T-cell (primary cell): ENCODE results near the gene PRR22. TPM values are rescaled to one million over a fixed set of nuclear protein-coding genes. Genes with fewer than 3 reads are reported as not detected.
"Not testable (repeated sequence)": the region's sequence is repeated elsewhere in the genome, so short reads cannot be mapped to it uniquely, and the experiment has no call there.

Experiments
- ATAC-seq, 4 experiments: fragments of 200-7000 bp in 3 of 4; fragments of 150-1000 bp in 1 of 4; cut with Tn5 transposase; replicated peaks in 1 of 4; 1 replicate in 3 of 4; 2 replicates in 1 of 4; pipeline ENCODE4 v1.10.0; 2021; ENCODE audit warnings: moderate library complexity in 3 of 4, mild to moderate bottlenecking in 2 of 4, moderate number of reproducible peaks in 1 of 4
- CTCF ChIA-PET, 2 donors: fragments of 300-600 bp; sonication (Branson Sonifier 250); formaldehyde crosslinking; loops; one replicate each; lab custom pipeline; 2022; ENCODE audit warnings: antibody characterized with exemption in 2 of 2; lab: Charles Lee
- POLR2A ChIA-PET, 2 donors: fragments of 300-600 bp; sonication (Branson Sonifier 250); formaldehyde crosslinking; loops; one replicate each; lab custom pipeline; 2022; ENCODE audit warnings: antibody characterized with exemption in 2 of 2; lab: Charles Lee
- DNase-seq, 35 experiments: peaks; one replicate each; pipeline versions ENCODE4 v3.0.0 to v3.0.0-alpha.2; 2013 to 2023
- H3K27ac ChIP-seq: one replicate; pipeline ENCODE4 v1.5.1; 2013; ENCODE audit warnings: low read length
- H3K27me3 ChIP-seq, 2 experiments: replicated peaks in 1 of 2; 1 replicate in 1 of 2; 2 replicates in 1 of 2; pipeline versions ENCODE4 v1.6.1 to v1.7.0; 2013; ENCODE audit warnings: low read length in 1 of 2, mixed read lengths in 1 of 2; ENCODE audit not compliant: control insufficient read depth in 2 of 2, insufficient read depth in 2 of 2; ENCODE audit errors: extremely low read depth in 1 of 2
- H3K36me3 ChIP-seq, 2 donors: 1 replicate in 1 of 2; 2 replicates in 1 of 2; pipeline versions ENCODE4 v1.6.1 to v1.7.0; 2013; ENCODE audit warnings: low read length in 1 of 2; ENCODE audit not compliant: control insufficient read depth in 2 of 2, insufficient read depth in 1 of 2; ENCODE audit errors: extremely low read depth in 1 of 2
- H3K4me1 ChIP-seq, 2 experiments: 1 replicate in 1 of 2; 2 replicates in 1 of 2; pipeline versions ENCODE4 v1.6.1 to v1.7.0; 2013; ENCODE audit warnings: low read length in 2 of 2, mixed read lengths in 1 of 2; ENCODE audit not compliant: insufficient read depth in 2 of 2, control insufficient read depth in 1 of 2; ENCODE audit errors: extremely low read depth in 1 of 2
- H3K4me3 ChIP-seq, 2 donors: 1 replicate in 1 of 2; 2 replicates in 1 of 2; pipeline versions ENCODE4 v1.5.1 to v1.7.0; 2013; ENCODE audit warnings: mild to moderate bottlenecking in 2 of 2, low read length in 1 of 2, moderate library complexity in 1 of 2; ENCODE audit not compliant: control insufficient read depth in 1 of 2; ENCODE audit errors: extremely low read depth in 1 of 2
- H3K9me3 ChIP-seq: 2 replicates; pipeline ENCODE4 v1.7.0; 2013
- H3K27ac Mint-ChIP-seq, 2 donors: one replicate each; pipeline ENCODE4 v1.8.0; 2020 to 2021; ENCODE audit warnings: mild to moderate bottlenecking in 2 of 2, mixed read lengths in 2 of 2
- H3K27me3 Mint-ChIP-seq, 2 donors: one replicate each; pipeline ENCODE4 v1.8.0; 2021 to 2022; ENCODE audit warnings: mixed read lengths in 2 of 2
- H3K36me3 Mint-ChIP-seq: one replicate; pipeline ENCODE4 v1.8.0; 2021; ENCODE audit warnings: mixed read lengths
- H3K4me1 Mint-ChIP-seq, 3 donors: one replicate each; pipeline ENCODE4 v1.8.0; 2020 to 2022; ENCODE audit warnings: mixed read lengths in 3 of 3, mild to moderate bottlenecking in 1 of 3
- H3K4me3 Mint-ChIP-seq, 3 donors: one replicate each; pipeline ENCODE4 v1.8.0; 2020 to 2022; ENCODE audit warnings: mild to moderate bottlenecking in 3 of 3, mixed read lengths in 3 of 3, moderate library complexity in 3 of 3
- H3K9me3 Mint-ChIP-seq, 3 donors: one replicate each; pipeline ENCODE4 v1.8.0; 2020 to 2022; ENCODE audit warnings: mixed read lengths in 3 of 3
- WGBS: methylation state at CpG from one replicate; pipeline ENCODE4 v1.1.5; 2013; ENCODE audit warnings: missing lambda C conversion rate; ENCODE audit not compliant: insufficient coverage; 5-methylcytosine and 5-hydroxymethylcytosine counted together
- total RNA-seq, 35 experiments: library from RNA in 6 of 35; stranded (reverse) in 6 of 35; fragments of 120-200 nt in 1 of 35; gene quantifications; one replicate each; pipeline versions ENCODE4 v1.2.1 to v1.2.4 and lab custom pipeline; 2013 to 2026

PRR22 gene
- total RNA-seq, 5 donors from 2014 or later (not counting 1 experiment from before 2014, with no cell fraction given) = 4.7 to 6.0 (median 5.5) TPM

- ATAC-seq = no peak
- no peaks in the 10 kb centered on the region for H3K36me3 Mint-ChIP-seq
- no peak overlapping the region for H3K4me3 Mint-ChIP-seq
- no peaks in the 10 kb centered on the region for H3K4me1 Mint-ChIP-seq
- Histone ChIP-seq H3K9me3 (no peaks in the 10 kb centered on the region), H3K27me3 (peaks cover 0 to 6% of the 10 kb centered on the region in 2 experiments), H3K4me3 (no peak overlapping the region), H3K36me3 (no peaks in the 10 kb centered on the region), H3K4me1 (no peaks in the 10 kb centered on the region), H3K27ac (no peak overlapping the region)
- WGBS = 83% methylated on average over 4 of the region's 8 CpGs
- H3K27ac Mint-ChIP-seq = no peak overlapping the region
- no peak for DNase-seq
- ChIA-PET POLR2A (no interaction called here), CTCF (no interaction called here)
- no peaks in the 10 kb centered on the region for H3K9me3 Mint-ChIP-seq
- peaks cover under 1 to 8% of the 10 kb centered on the region in 2 donors for H3K27me3 Mint-ChIP-seq
Observed at GRCh38 chr19:5738423-5738822, 46.1 kb downstream of the PRR22 start.

- WGBS = 86% methylated on average over 1 of the region's 2 CpGs
- H3K27ac ChIP-seq, H3K4me3 Mint-ChIP-seq, CTCF ChIA-PET, H3K9me3 Mint-ChIP-seq, H3K4me3 ChIP-seq, H3K36me3 ChIP-seq, POLR2A ChIA-PET, DNase-seq, H3K4me1 Mint-ChIP-seq, H3K36me3 Mint-ChIP-seq, H3K9me3 ChIP-seq, ATAC-seq, H3K27ac Mint-ChIP-seq, H3K27me3 Mint-ChIP-seq, H3K4me1 ChIP-seq: not testable (repeated sequence)
- peaks cover 0 to 15% of the 10 kb centered on the region in 2 experiments for H3K27me3 ChIP-seq
Observed at GRCh38 chr19:5733172-5733571, 51.4 kb downstream of the PRR22 start.

Other genes with a start within 250 kb of the PRR22 start
- 1 to 10 TPM in 4 of 5 donors, under 1 TPM in 1; 0.66 to 2.7 (median 1.9) TPM for gene TINCR, start 216.8 kb downstream of the PRR22 start, total RNA-seq
- 100 to 1,000 TPM; 222 to 253 (median 237) TPM for gene SAFB2, start 162.0 kb downstream of the PRR22 start, total RNA-seq
- gene SAFB, start 161.7 kb downstream of the PRR22 start, total RNA-seq = 100 to 1,000 TPM; 164 to 203 (median 195) TPM
- gene MICOS13, start 104.2 kb downstream of the PRR22 start, total RNA-seq = 10 to 100 TPM; 29.3 to 64.5 (median 57.0) TPM
- gene HSD11B1L, start 103.7 kb downstream of the PRR22 start, total RNA-seq = 1 to 10 TPM; 3.2 to 6.1 (median 4.4) TPM
- gene RPL36, start 94.5 kb downstream of the PRR22 start, total RNA-seq = 1,000 to 10,000 TPM; 1,208 to 1,613 (median 1,528) TPM
- gene LONP1, start 64.6 kb downstream of the PRR22 start, total RNA-seq = 10 to 100 TPM; 70.0 to 83.9 (median 81.8) TPM
- not detected for gene CATSPERD, start 64.1 kb downstream of the PRR22 start, total RNA-seq
- gene DUS3L, start 6.4 kb upstream of the PRR22 start, total RNA-seq = 100 to 1,000 TPM in 2 of 5 donors, 10 to 100 TPM in 3; 69.9 to 153 (median 98.3) TPM
- gene NRTN, start 20.3 kb upstream of the PRR22 start, total RNA-seq = 1 to 10 TPM in 2 of 5 donors, under 1 TPM in 1, not detected in 2; 0.59 to 2.0 (median 1.6) TPM
- under 1 TPM in 3 of 5 donors, not detected in 2; 0.15 to 0.79 (median 0.35) TPM for gene FUT6, start 55.0 kb upstream of the PRR22 start, total RNA-seq
- under 1 TPM in 4 of 5 donors, not detected in 1; 0.13 to 0.50 (median 0.18) TPM for gene FUT3, start 66.7 kb upstream of the PRR22 start, total RNA-seq
- 1 to 10 TPM in 2 of 5 donors, under 1 TPM in 3; 0.23 to 2.5 (median 0.67) TPM for gene FUT5, start 85.8 kb upstream of the PRR22 start, total RNA-seq
- gene NDUFA11, start 119.0 kb upstream of the PRR22 start, total RNA-seq = 100 to 1,000 TPM; 106 to 198 (median 185) TPM
- gene VMAC, start 120.1 kb upstream of the PRR22 start, total RNA-seq = 10 to 100 TPM; 23.8 to 35.9 (median 30.9) TPM
- 10 to 100 TPM; 43.3 to 74.8 (median 69.8) TPM for gene CAPS, start 129.5 kb upstream of the PRR22 start, total RNA-seq
- 100 to 1,000 TPM in 2 of 5 donors, 10 to 100 TPM in 3; 90.2 to 101 (median 98.3) TPM for gene RANBP3, start 193.4 kb upstream of the PRR22 start, total RNA-seq